H9 (cell line): Measurements from ENCODE around the gene NR2F2. TPM values are rescaled to one million over a fixed set of nuclear protein-coding genes. Genes with fewer than 3 reads are reported as not detected.

ENCODE experiments used
- DNase-seq: peaks from one replicate; pipeline ENCODE4 v3.0.0-alpha.2; 2017
- H2AFZ ChIP-seq: one replicate; pipeline ENCODE4 v1.6.1; 2013; ENCODE audit warnings: mild to moderate bottlenecking, low read length, control low read depth, moderate library complexity
- H2AK5ac ChIP-seq: 2 replicates; pipeline ENCODE4 v1.6.1; 2013; ENCODE audit warnings: low read length, control low read depth, mixed read lengths; ENCODE audit not compliant: insufficient read length
- H2BK120ac ChIP-seq: one replicate; pipeline ENCODE4 v1.6.1; 2013; ENCODE audit warnings: low read depth, mild to moderate bottlenecking, low read length, control low read depth, inconsistent platforms; ENCODE audit not compliant: poor library complexity, severe bottlenecking
- H2BK12ac ChIP-seq: 2 replicates; pipeline ENCODE4 v1.6.1; 2013; ENCODE audit warnings: low read length, control low read depth, mixed read lengths, low read depth; ENCODE audit not compliant: insufficient read length
- H2BK15ac ChIP-seq: 2 replicates; pipeline ENCODE4 v1.6.1; 2013; ENCODE audit warnings: low read depth, low read length, control low read depth
- H2BK20ac ChIP-seq: one replicate; pipeline ENCODE4 v1.6.1; 2013; ENCODE audit warnings: low read depth, mild to moderate bottlenecking, low read length, control low read depth, inconsistent platforms; ENCODE audit not compliant: poor library complexity, severe bottlenecking
- H2BK5ac ChIP-seq: 2 replicates; pipeline ENCODE4 v1.6.1; 2013; ENCODE audit warnings: low read length, control low read depth, mixed read lengths; ENCODE audit not compliant: insufficient read length
- H3K14ac ChIP-seq: 2 replicates; pipeline ENCODE4 v1.6.1; 2013; ENCODE audit warnings: low read length, control low read depth; ENCODE audit not compliant: insufficient read depth
- H3K18ac ChIP-seq: 2 replicates; pipeline ENCODE4 v1.6.1; 2013; ENCODE audit warnings: low read depth, mild to moderate bottlenecking, mixed read lengths, low read length, control low read depth; ENCODE audit not compliant: insufficient read length
- H3K23ac ChIP-seq: 2 replicates; pipeline ENCODE4 v1.6.1; 2013; ENCODE audit warnings: low read length, control low read depth, mixed read lengths, low read depth; ENCODE audit not compliant: insufficient read length
- H3K23me2 ChIP-seq: 2 replicates; pipeline ENCODE4 v1.6.1; 2013; ENCODE audit warnings: low read depth, mild to moderate bottlenecking, mixed read lengths, low read length, control low read depth; ENCODE audit not compliant: insufficient read length, poor library complexity, severe bottlenecking
- H3K27ac ChIP-seq: 2 replicates; pipeline ENCODE4 v1.5.1; 2013; ENCODE audit warnings: low read length, control low read depth, mixed read lengths, low read depth; ENCODE audit not compliant: insufficient read length
- H3K27me3 ChIP-seq: 2 replicates; pipeline ENCODE4 v1.6.1; 2013; ENCODE audit warnings: low read length, control low read depth, inconsistent platforms; ENCODE audit not compliant: insufficient read depth
- H3K4ac ChIP-seq: 2 replicates; pipeline ENCODE4 v1.6.1; 2013; ENCODE audit warnings: low read depth, mild to moderate bottlenecking, control low read depth, inconsistent platforms, low read length, moderate library complexity
- H3K4me1 ChIP-seq: 2 replicates; pipeline ENCODE4 v1.6.1; 2013; ENCODE audit warnings: low read length, control low read depth, inconsistent platforms; ENCODE audit not compliant: insufficient read depth
- H3K4me2 ChIP-seq: 2 replicates; pipeline ENCODE4 v1.6.1; 2013; ENCODE audit warnings: low read length, control low read depth, mixed read lengths; ENCODE audit not compliant: insufficient read length, insufficient read depth
- H3K56ac ChIP-seq: 2 replicates; pipeline ENCODE4 v1.6.1; 2013; ENCODE audit warnings: low read depth, mild to moderate bottlenecking, mixed read lengths, low read length, control low read depth; ENCODE audit not compliant: insufficient read length
- H3K79me1 ChIP-seq: 2 replicates; pipeline ENCODE4 v1.6.1; 2013; ENCODE audit warnings: low read depth, mild to moderate bottlenecking, moderate library complexity, low read length, control low read depth, inconsistent platforms; ENCODE audit not compliant: insufficient read depth, poor library complexity, severe bottlenecking
- H3K79me2 ChIP-seq: 2 replicates; pipeline ENCODE4 v1.6.1; 2013; ENCODE audit warnings: low read length, control low read depth, inconsistent platforms; ENCODE audit not compliant: insufficient read depth
- H3K9ac ChIP-seq: 2 replicates; pipeline ENCODE4 v1.6.1; 2013; ENCODE audit warnings: low read length, control low read depth, mixed read lengths; ENCODE audit not compliant: insufficient read length; ENCODE audit errors: extremely low read depth
- H3K9me3 ChIP-seq: one replicate; pipeline ENCODE4 v1.6.1; 2013; ENCODE audit warnings: low read depth, low read length, inconsistent platforms; ENCODE audit not compliant: control insufficient read depth
- H3T11ph ChIP-seq: one replicate; pipeline ENCODE4 v1.6.1; 2013; ENCODE audit warnings: mild to moderate bottlenecking, low read length, control low read depth, inconsistent platforms
- H4K20me1 ChIP-seq: one replicate; pipeline ENCODE4 v1.6.1; 2013; ENCODE audit not compliant: control insufficient read depth, insufficient read length, insufficient read depth
- H4K5ac ChIP-seq: 2 replicates; pipeline ENCODE4 v1.6.1; 2013; ENCODE audit warnings: low read depth, mild to moderate bottlenecking, mixed read lengths, low read length, control low read depth; ENCODE audit not compliant: insufficient read length
- H4K8ac ChIP-seq: replicated peaks from 2 replicates; pipeline ENCODE4 v1.6.1; 2013; ENCODE audit warnings: low read length, control low read depth, mixed read lengths, low read depth; ENCODE audit not compliant: insufficient read length
- H4K91ac ChIP-seq: 2 replicates; pipeline ENCODE4 v1.6.1; 2013; ENCODE audit warnings: low read depth, mild to moderate bottlenecking, moderate library complexity, mixed read lengths, low read length, control low read depth; ENCODE audit not compliant: insufficient read length
- H3K27ac Mint-ChIP-seq, 3 experiments: 2 replicates in 2 of 3; 3 replicates in 1 of 3; pipeline ENCODE4 v1.8.0; 2020 to 2021; ENCODE audit warnings: mixed read lengths in 3 of 3, mild to moderate bottlenecking in 1 of 3, moderate library complexity in 1 of 3
- H3K27me3 Mint-ChIP-seq: 2 replicates; pipeline ENCODE4 v1.8.0; 2021; ENCODE audit warnings: low read depth, mild to moderate bottlenecking, moderate library complexity, mixed read lengths
- H3K36me3 Mint-ChIP-seq, 3 experiments: 2 replicates in 2 of 3; 3 replicates in 1 of 3; pipeline ENCODE4 v1.8.0; 2020 to 2021; ENCODE audit warnings: low read depth in 3 of 3, mixed read lengths in 3 of 3; ENCODE audit not compliant: insufficient read depth in 1 of 3
- H3K4me1 Mint-ChIP-seq, 2 experiments: 2 replicates each; pipeline ENCODE4 v1.8.0; 2020; ENCODE audit warnings: mixed read lengths in 2 of 2
- H3K4me3 Mint-ChIP-seq, 2 experiments: 2 replicates in 1 of 2; 3 replicates in 1 of 2; pipeline ENCODE4 v1.8.0; 2020 to 2021; ENCODE audit warnings: mild to moderate bottlenecking in 2 of 2, mixed read lengths in 2 of 2, moderate library complexity in 1 of 2
- H3K9me3 Mint-ChIP-seq, 2 experiments: 2 replicates in 1 of 2; 3 replicates in 1 of 2; pipeline ENCODE4 v1.8.0; 2020; ENCODE audit warnings: mild to moderate bottlenecking in 2 of 2, mixed read lengths in 2 of 2, moderate library complexity in 1 of 2
- CTCF ChIP-seq: fragments of 200-600 bp; sonication (generic); conservative IDR thresholded peaks from 3 replicates; pipeline ENCODE4 v1.8.0; 2021; ENCODE audit warnings: antibody characterized with exemption, mild to moderate bottlenecking
- WGBS: extraction: QIAGEN DNeasy Blood & Tissue Kit; methylation state at CpG from one replicate; pipeline ENCODE4 v1.1.7; 2013; ENCODE audit warnings: missing lambda C conversion rate, low lambda C conversion rate, mixed read lengths; ENCODE audit not compliant: insufficient read length; ENCODE audit errors: extremely low coverage; 5-methylcytosine and 5-hydroxymethylcytosine counted together
- total RNA-seq: library from RNA; stranded (reverse); gene quantifications from 2 replicates; pipeline ENCODE4 v1.2.1, GENCODE V29; 2021

NR2F2 gene
- total RNA-seq, 1 experiment from 2014 or later: 0.24 TPM

DNA sequence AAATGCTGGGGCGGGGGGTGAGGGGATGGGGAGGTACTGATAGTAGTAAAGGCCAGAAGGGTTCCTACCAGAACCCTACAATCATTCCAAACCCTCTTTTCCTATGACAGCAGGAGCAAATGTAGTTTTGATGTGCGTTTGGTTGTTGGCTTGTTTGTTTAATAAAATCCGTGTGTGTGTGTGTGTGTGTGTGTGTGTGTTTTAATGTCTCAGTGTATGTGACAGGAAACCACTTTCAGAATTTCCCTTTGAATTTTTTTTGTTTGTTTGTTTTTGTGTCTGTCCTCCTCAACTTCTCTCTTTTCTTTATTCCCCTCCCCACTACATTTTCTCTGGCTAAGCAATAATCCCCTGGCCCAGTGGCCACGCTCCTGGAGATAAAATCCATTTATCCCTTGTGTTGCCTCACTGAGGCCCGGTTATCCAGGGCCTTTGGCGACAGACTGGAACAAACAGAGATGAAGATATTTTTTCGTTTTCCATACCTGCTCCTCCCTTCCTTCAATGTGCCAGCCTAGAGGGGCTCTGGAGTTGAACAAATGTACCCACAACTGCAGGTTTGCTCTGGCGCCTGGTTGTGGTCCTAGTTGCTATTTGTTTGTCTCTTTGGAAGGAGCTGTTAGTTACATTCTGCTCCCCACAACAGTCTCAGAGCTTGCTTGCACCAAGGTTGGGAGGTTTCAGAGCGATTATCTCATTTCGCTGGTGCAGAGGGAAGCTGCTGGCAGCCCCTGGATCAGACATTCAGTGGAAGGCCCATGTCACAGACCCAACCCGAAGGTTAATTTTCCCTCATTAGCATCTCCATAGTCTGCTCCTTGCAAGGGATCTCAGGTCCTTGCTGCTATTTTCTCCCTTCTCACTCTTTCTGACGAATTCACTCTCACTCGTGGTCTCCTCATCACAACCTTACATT lies 17.9 kb downstream of the NR2F2 start:
- no CpG with 5 or more reads among the region's 13 CpGs for WGBS
- H3K4me2 ChIP-seq: no peak overlapping the region
- no peaks in the 10 kb centered on the region for H3K79me2 ChIP-seq
- H3K4me1 ChIP-seq: no peaks in the 10 kb centered on the region; the same call in 1 of the 2 replicates
- no peak overlapping the region for H2BK20ac ChIP-seq
- H4K8ac ChIP-seq: no peak overlapping the region
- H3K9me3 ChIP-seq: no peaks in the 10 kb centered on the region
- H4K91ac ChIP-seq: no peak overlapping the region
- H3K14ac ChIP-seq: no peak overlapping the region
- Mint-ChIP-seq H3K27me3 (no peaks in the 10 kb centered on the region), H3K4me1 (peaks cover 29 to 78% of the 10 kb centered on the region in 2 experiments), H3K27ac (no peak overlapping the region), H3K9me3 (peaks cover 0 to 16% of the 10 kb centered on the region in 2 experiments; a peak in 3 of 5 replicates), H3K4me3 (no peak overlapping the region; a peak in 1 of 5 replicates), H3K36me3 (no peaks in the 10 kb centered on the region; a peak in 1 of 7 replicates)
- no peak for TF ChIP-seq CTCF
- H2BK12ac ChIP-seq: no peak overlapping the region
- H2AFZ ChIP-seq: no peak overlapping the region
- H4K5ac ChIP-seq: no peak overlapping the region
- H3K79me1 ChIP-seq: no peaks in the 10 kb centered on the region
- no peak overlapping the region for H3K27ac ChIP-seq
- H3K27me3 ChIP-seq: peaks cover 99% of the 10 kb centered on the region
- H2BK5ac ChIP-seq: no peak overlapping the region
- H3K23ac ChIP-seq: no peak overlapping the region
- no peak overlapping the region for H3K4ac ChIP-seq
- peak; percentile 40 for DNase-seq
- H3K23me2 ChIP-seq: peaks cover 5% of the 10 kb centered on the region
- no peak overlapping the region for H3K9ac ChIP-seq
- H3T11ph ChIP-seq: no peak overlapping the region
- H4K20me1 ChIP-seq: peaks cover 2% of the 10 kb centered on the region
- no peak overlapping the region for H2BK120ac ChIP-seq
- H2BK15ac ChIP-seq: no peak overlapping the region
- no peak overlapping the region for H3K56ac ChIP-seq
- H2AK5ac ChIP-seq: no peak overlapping the region
- H3K18ac ChIP-seq: no peak overlapping the region
